Endothelial cell of umbilical vein (primary cell): ENCODE data around the gene EEA1. TPM values are rescaled to one million over a fixed set of nuclear protein-coding genes. Genes with fewer than 3 reads are reported as not detected.

ENCODE experiments used
- BruUV-seq: library from RNA; stranded (reverse); fragments of 400-500 nt; replicated peaks from 2 replicates; lab custom pipeline; 2021; lab: Mats Ljungman, UMichigan
- CTCF ChIA-PET: fragments of 300-600, 350-600 bp; sonication (Branson Sonifier 250); formaldehyde crosslinking; loops from one replicate; lab custom pipeline; 2021; ENCODE audit warnings: antibody characterized with exemption, inconsistent platforms; lab: Charles Lee
- POLR2A ChIA-PET: fragments of 300-600, 350-600 bp; sonication (Branson Sonifier 250); formaldehyde crosslinking; loops from one replicate; lab custom pipeline; 2021; ENCODE audit warnings: antibody characterized with exemption, inconsistent platforms; lab: Charles Lee
- DNase-seq: peaks from one replicate; pipeline ENCODE4 v3.0.0-alpha.2; 2011; ENCODE audit warnings: low read depth, low spot score
- FAIRE-seq: peaks from 2 replicates; lab custom pipeline; 2011; peaks lifted over from hg19 to GRCh38; lab: Jason Lieb, UNC
- H2AFZ ChIP-seq: 2 replicates; pipeline ENCODE4 v1.6.0; 2012; ENCODE audit warnings: low read depth, low read length, control low read depth, inconsistent platforms
- H3K27ac ChIP-seq: 2 replicates; pipeline ENCODE4 v1.5.1; 2011; ENCODE audit warnings: low read depth, mild to moderate bottlenecking, control low read depth, low read length, moderate library complexity; ENCODE audit not compliant: insufficient read depth
- H3K27me3 ChIP-seq, 2 experiments: 2 replicates each; pipeline versions ENCODE4 v1.6.0 to v1.6.1; 2011; ENCODE audit warnings: low read length in 2 of 2, mixed read lengths in 1 of 2; ENCODE audit not compliant: control insufficient read depth in 2 of 2, insufficient read depth in 2 of 2
- H3K36me3 ChIP-seq, 2 experiments: 2 replicates in 1 of 2; 3 replicates in 1 of 2; pipeline ENCODE4 v1.5.1; 2011; ENCODE audit warnings: low read length in 2 of 2, mild to moderate bottlenecking in 1 of 2, moderate library complexity in 1 of 2; ENCODE audit not compliant: control insufficient read depth in 2 of 2, insufficient read depth in 2 of 2; ENCODE audit errors: extremely low read depth in 1 of 2
- H3K4me1 ChIP-seq: 3 replicates; pipeline ENCODE4 v1.5.1; 2011; ENCODE audit warnings: mild to moderate bottlenecking, low read length; ENCODE audit not compliant: control insufficient read depth, insufficient read depth; ENCODE audit errors: extremely low read depth
- H3K4me2 ChIP-seq: 2 replicates; pipeline ENCODE4 v1.6.1; 2011; ENCODE audit warnings: low read length, control low read depth, mixed read lengths; ENCODE audit not compliant: insufficient read depth
- H3K4me3 ChIP-seq, 3 experiments: fragments of 200-600 bp in 1 of 3; sonication (generic), shearing (Covaris generic) in 1 of 3; replicated peaks in 1 of 3; 2 replicates each; pipeline ENCODE4 v1.5.1; 2011 to 2016; ENCODE audit warnings: control low read depth in 3 of 3, low read length in 3 of 3, mild to moderate bottlenecking in 2 of 3, inconsistent platforms in 1 of 3, low read depth in 1 of 3, moderate library complexity in 1 of 3; ENCODE audit not compliant: insufficient read depth in 1 of 3
- H3K79me2 ChIP-seq: 2 replicates; pipeline ENCODE4 v1.6.0; 2012; ENCODE audit warnings: low read length, inconsistent platforms; ENCODE audit not compliant: control insufficient read depth, insufficient read depth
- H3K9ac ChIP-seq: replicated peaks from 2 replicates; pipeline ENCODE3; 2011; ENCODE audit warnings: low read length, control low read depth; ENCODE audit not compliant: insufficient read depth; ENCODE audit errors: extremely low read depth
- H3K9me1 ChIP-seq: replicated peaks from 3 replicates; pipeline ENCODE4 v1.6.0; 2011; ENCODE audit warnings: mild to moderate bottlenecking, low read length; ENCODE audit not compliant: control insufficient read depth, insufficient read depth; ENCODE audit errors: extremely low read depth
- H3K9me3 ChIP-seq: replicated peaks from 2 replicates; pipeline ENCODE4 v1.5.1; 2012; ENCODE audit warnings: low read length, inconsistent platforms; ENCODE audit not compliant: control insufficient read depth, insufficient read depth
- H4K20me1 ChIP-seq: replicated peaks from 2 replicates; pipeline ENCODE3; 2011; ENCODE audit warnings: mild to moderate bottlenecking, low read length; ENCODE audit not compliant: control insufficient read depth, insufficient read depth; ENCODE audit errors: extremely low read depth
- EZH2 ChIP-seq: IDR thresholded peaks from 2 replicates; pipeline ENCODE4 v1.6.1; 2012; ENCODE audit warnings: borderline replicate concordance, low read depth, mild to moderate bottlenecking, moderate library complexity, low read length, inconsistent platforms; ENCODE audit not compliant: severe bottlenecking
- FOS ChIP-seq: IDR thresholded peaks from 2 replicates; pipeline ENCODE4 v1.6.1; 2011; ENCODE audit warnings: mild to moderate bottlenecking, low read length, moderate library complexity, borderline replicate concordance; ENCODE audit not compliant: insufficient read depth
- JUN ChIP-seq: IDR thresholded peaks from 2 replicates; pipeline ENCODE4 v1.6.1; 2011; ENCODE audit warnings: borderline replicate concordance, low read depth; ENCODE audit not compliant: insufficient read length, insufficient read depth
- MYC ChIP-seq: IDR thresholded peaks from one replicate; pipeline ENCODE4 v1.6.1; 2011; ENCODE audit warnings: mild to moderate bottlenecking, low read depth, low read length
- POLR2AphosphoS5 ChIP-seq: IDR thresholded peaks from 2 replicates; pipeline ENCODE4 v1.6.1; 2012; ENCODE audit warnings: low read depth, mild to moderate bottlenecking, control low read depth, low read length, moderate library complexity; ENCODE audit not compliant: insufficient read depth
- dilution Hi-C: fragments of 300-500 bp; cut with MboI; formaldehyde crosslinking; loops from one replicate; pipeline ENCODE4 v1.15.0; 2019; ENCODE audit warnings: low sequenced_read_pairs; ENCODE audit not compliant: extremely low pct_ligation_motif_present
- intact Hi-C: fragments of 100-400 bp; cut with micrococcal nuclease; formaldehyde crosslinking; loops from one replicate; pipeline ENCODE4 v1.10.0; 2022
- polyA plus RNA-seq, 4 experiments: library from polyadenylated mRNA; depleted of rRNA in 3 of 4; stranded (reverse) in 3 of 4; unstranded in 1 of 4; fragments of >200 nt; gene quantifications; 2 replicates each; pipeline versions ENCODE4 v1.2.1 to v1.2.3, GENCODE V29; 2011 to 2012; ENCODE audit warnings: missing spikeins in 1 of 4
- total RNA-seq: library from RNA; stranded (reverse); gene quantifications from 2 replicates; pipeline ENCODE4 v1.2.3, GENCODE V29; 2021

Gene EEA1
- total and polyA plus RNA-seq, 2 donors (not counting 3 experiments of a cell fraction or from before 2014, with no cell fraction given) = 2.6 to 38.8 TPM

- dilution Hi-C loops = no loop called here
- Histone ChIP-seq H3K4me2 (no peak overlapping the region), H4K20me1 (no peaks in the 10 kb centered on the region), H3K9me1 (no peaks in the 10 kb centered on the region), H3K27me3 (no peaks in the 10 kb centered on the region), H2AFZ (no peak overlapping the region), H3K9ac (no peak overlapping the region), H3K4me3 (no peak overlapping the region), H3K79me2 (no peaks in the 10 kb centered on the region), H3K36me3 (no peaks in the 10 kb centered on the region), H3K4me1 (no peaks in the 10 kb centered on the region), H3K27ac (no peak overlapping the region), H3K9me3 (peaks cover 2% of the 10 kb centered on the region)
- ChIA-PET POLR2A (no interaction called here), CTCF (no interaction called here)
- FAIRE-seq = no peak
- no peak for DNase-seq
- intact Hi-C loops = no loop called here
- BruUV-seq = no TSS peak
- peak; percentile 31 for TF ChIP-seq FOS
- no peak for TF ChIP-seq MYC
- no peak for TF ChIP-seq EZH2
Measured at GRCh38 chr12:92961949-92962348, 32.9 kb upstream of the EEA1 start.

GRCh38 chr12:92955997-92956663 is 27.0 kb upstream of the EEA1 start:
- DNase-seq (peak; percentile 80), FAIRE-seq (peak; percentile 69)
- no peaks in the 10 kb centered on the region for H3K4me1 ChIP-seq
- no peak overlapping the region for H3K27ac ChIP-seq
- intact Hi-C loops = no loop called here
- peak; percentile 68 for TF ChIP-seq JUN
- TF ChIP-seq FOS = peak; percentile 83
- no peak for TF ChIP-seq POLR2AphosphoS5
- no peaks in the 10 kb centered on the region for H3K27me3 ChIP-seq
- H3K9me3 ChIP-seq = peaks cover 2% of the 10 kb centered on the region
- no peak overlapping the region for H3K9ac ChIP-seq
- H3K4me3 ChIP-seq = no peak overlapping the region
- no peaks in the 10 kb centered on the region for H4K20me1 ChIP-seq
- no peaks in the 10 kb centered on the region for H3K36me3 ChIP-seq
- ChIA-PET POLR2A (no interaction called here), CTCF (no interaction called here)
- peak overlapping the region; percentile 31 for H2AFZ ChIP-seq
- dilution Hi-C loops = no loop called here
- no peak overlapping the region for H3K4me2 ChIP-seq
- no TSS peak for BruUV-seq
- no peaks in the 10 kb centered on the region for H3K9me1 ChIP-seq
- no peaks in the 10 kb centered on the region for H3K79me2 ChIP-seq
